Skeletal muscle tissue (tissue), 4 donors: ENCODE results near the gene DBN1. TPM values are rescaled to one million over a fixed set of nuclear protein-coding genes. Genes with fewer than 3 reads are reported as not detected.
A peak's percentile ranks its signal among the peaks of the same experiment; 100 is the strongest.

Experiments used
- H3K27ac ChIP-seq: one replicate; pipeline ENCODE4 v1.7.0; 2013; ENCODE audit warnings: mild to moderate bottlenecking, low read depth, low read length, inconsistent platforms
- H3K27me3 ChIP-seq, 3 donors: one replicate each; pipeline ENCODE4 v1.7.0; 2013; ENCODE audit warnings: low read length in 3 of 3; ENCODE audit not compliant: control insufficient read depth in 3 of 3, insufficient read depth in 3 of 3
- H3K36me3 ChIP-seq, 3 donors: one replicate each; pipeline ENCODE4 v1.7.0; 2013; ENCODE audit warnings: low read length in 3 of 3; ENCODE audit not compliant: control insufficient read depth in 3 of 3, insufficient read depth in 3 of 3
- H3K4me1 ChIP-seq, 3 donors: one replicate each; pipeline ENCODE4 v1.7.0; 2013; ENCODE audit warnings: low read length in 3 of 3, mild to moderate bottlenecking in 3 of 3; ENCODE audit not compliant: control insufficient read depth in 3 of 3, insufficient read depth in 3 of 3
- H3K4me3 ChIP-seq, 3 donors: one replicate each; pipeline ENCODE4 v1.7.0; 2013; ENCODE audit warnings: low read length in 3 of 3
- H3K9ac ChIP-seq, 3 donors: one replicate each; pipeline ENCODE4 v1.7.0; 2013; ENCODE audit warnings: low read length in 3 of 3, mild to moderate bottlenecking in 3 of 3, moderate library complexity in 2 of 3, low read depth in 1 of 3
- H3K9me3 ChIP-seq, 3 donors: one replicate each; pipeline ENCODE4 v1.7.0; 2013; ENCODE audit warnings: low read length in 3 of 3; ENCODE audit not compliant: control insufficient read depth in 3 of 3
- total RNA-seq: library from RNA; depleted of rRNA; stranded (reverse); fragments of >200 nt; gene quantifications from one replicate; pipeline ENCODE4 v1.2.3, GENCODE V29; 2014
- donor health status: Osteomylitis.

DBN1 gene
- total RNA-seq, 1 donor from 2014 or later, result 108 TPM

- H3K36me3 ChIP-seq, result peaks cover 6 to 15% (median 14%) of the 10 kb centered on the region in 3 donors
- no peak overlapping the region for H3K9ac ChIP-seq
These were observed 4.5 kb downstream of the DBN1 start for GRCh38 chr5:177468685-177469628.

DNA sequence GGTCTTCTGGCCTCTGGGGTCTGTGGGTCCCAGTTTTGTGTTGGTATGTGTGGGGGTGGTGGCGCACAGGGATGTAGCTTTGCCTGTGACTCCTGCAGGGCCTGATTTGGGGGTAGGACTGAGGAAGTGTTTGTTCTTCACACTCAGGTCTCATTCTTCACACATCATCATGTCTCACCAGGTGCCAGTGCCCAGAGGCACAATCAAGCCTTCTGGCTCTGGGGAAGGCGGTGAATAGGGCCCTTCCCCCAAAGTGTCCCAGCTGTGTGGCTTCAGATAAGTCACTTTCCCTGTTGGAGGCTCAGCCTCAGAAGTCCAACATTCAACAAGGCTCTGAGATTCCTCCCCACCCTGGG lies 5.1 kb downstream of the DBN1 start:
- Histone ChIP-seq H3K36me3 (peaks cover 6 to 15% (median 14%) of the 10 kb centered on the region in 3 donors), H3K9ac (no peak overlapping the region), H3K4me1 (peaks cover 24 to 35% (median 34%) of the 10 kb centered on the region in 3 donors), H3K9me3 (no peaks in the 10 kb centered on the region), H3K4me3 (no peak overlapping the region), H3K27ac (no peak overlapping the region), H3K27me3 (no peaks in the 10 kb centered on the region)

More at GRCh38 chr5:177468685-177469628, 4.5 kb downstream of the DBN1 start:
- Histone ChIP-seq H3K4me3 (no peak overlapping the region), H3K4me1 (peaks cover 26 to 36% (median 34%) of the 10 kb centered on the region in 3 donors), H3K9me3 (no peaks in the 10 kb centered on the region), H3K27ac (no peak overlapping the region), H3K27me3 (peaks cover 0 to under 1% (median 0%) of the 10 kb centered on the region in 3 donors)

- H3K4me3 ChIP-seq, result no peak overlapping the region
- peaks cover 6 to 15% (median 14%) of the 10 kb centered on the region in 3 donors for H3K36me3 ChIP-seq
- H3K9ac ChIP-seq, result no peak overlapping the region
- no peaks in the 10 kb centered on the region for H3K9me3 ChIP-seq
- H3K4me1 ChIP-seq, result peaks cover 24 to 34% (median 31%) of the 10 kb centered on the region in 3 donors
- no peaks in the 10 kb centered on the region for H3K27me3 ChIP-seq
- no peak overlapping the region for H3K27ac ChIP-seq
These were observed 6.0 kb downstream of the DBN1 start for GRCh38 chr5:177467436-177467835.

GRCh38 chr5:177466861-177467260 lies 6.6 kb downstream of the DBN1 start:
- no peak overlapping the region for H3K4me3 ChIP-seq
- peaks cover 6 to 15% (median 14%) of the 10 kb centered on the region in 3 donors for H3K36me3 ChIP-seq
- H3K9me3 ChIP-seq, result no peaks in the 10 kb centered on the region
- H3K9ac ChIP-seq, result no peak overlapping the region
- H3K4me1 ChIP-seq, result peaks cover 20 to 29% (median 25%) of the 10 kb centered on the region in 3 donors
- H3K27me3 ChIP-seq, result no peaks in the 10 kb centered on the region
- H3K27ac ChIP-seq, result no peak overlapping the region

DNA sequence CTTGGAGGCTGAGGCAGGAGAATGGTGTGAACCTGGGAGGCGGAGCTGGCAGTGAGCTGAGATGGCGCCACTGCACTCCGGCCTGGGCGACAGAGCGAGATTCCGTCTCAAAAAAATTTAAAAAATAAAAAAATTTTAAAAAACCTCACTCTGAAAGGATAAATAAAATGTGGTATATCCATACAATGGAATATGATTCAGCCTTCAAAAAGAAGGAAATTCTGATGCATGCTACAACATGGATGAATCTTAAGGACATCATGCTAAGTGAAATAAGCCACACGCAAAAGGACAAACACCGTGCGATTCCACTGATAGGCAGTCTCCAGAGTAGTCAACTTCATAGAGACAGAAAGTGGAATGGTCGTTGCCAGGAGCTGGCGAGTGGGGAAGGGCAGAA lies 8.4 kb downstream of the DBN1 start:
- Histone ChIP-seq H3K9me3 (no peaks in the 10 kb centered on the region), H3K9ac (no peak overlapping the region), H3K27me3 (no peaks in the 10 kb centered on the region), H3K27ac (no peak overlapping the region), H3K36me3 (peaks cover 10 to 15% (median 14%) of the 10 kb centered on the region in 3 donors), H3K4me1 (peaks cover 7 to 13% (median 7%) of the 10 kb centered on the region in 3 donors), H3K4me3 (no peak overlapping the region)

- no peaks in the 10 kb centered on the region for H3K27me3 ChIP-seq
- H3K27ac ChIP-seq, result peak overlapping the region; percentile 62
- H3K4me3 ChIP-seq, result no peak overlapping the region
- peaks cover 0 to 7% (median 4%) of the 10 kb centered on the region in 3 donors for H3K4me1 ChIP-seq
- H3K9me3 ChIP-seq, result no peaks in the 10 kb centered on the region
- no peak overlapping the region for H3K9ac ChIP-seq
- H3K36me3 ChIP-seq, result peaks cover 13 to 20% (median 14%) of the 10 kb centered on the region in 3 donors
These were observed 11.3 kb downstream of the DBN1 start for GRCh38 chr5:177462021-177462670.

DNA sequence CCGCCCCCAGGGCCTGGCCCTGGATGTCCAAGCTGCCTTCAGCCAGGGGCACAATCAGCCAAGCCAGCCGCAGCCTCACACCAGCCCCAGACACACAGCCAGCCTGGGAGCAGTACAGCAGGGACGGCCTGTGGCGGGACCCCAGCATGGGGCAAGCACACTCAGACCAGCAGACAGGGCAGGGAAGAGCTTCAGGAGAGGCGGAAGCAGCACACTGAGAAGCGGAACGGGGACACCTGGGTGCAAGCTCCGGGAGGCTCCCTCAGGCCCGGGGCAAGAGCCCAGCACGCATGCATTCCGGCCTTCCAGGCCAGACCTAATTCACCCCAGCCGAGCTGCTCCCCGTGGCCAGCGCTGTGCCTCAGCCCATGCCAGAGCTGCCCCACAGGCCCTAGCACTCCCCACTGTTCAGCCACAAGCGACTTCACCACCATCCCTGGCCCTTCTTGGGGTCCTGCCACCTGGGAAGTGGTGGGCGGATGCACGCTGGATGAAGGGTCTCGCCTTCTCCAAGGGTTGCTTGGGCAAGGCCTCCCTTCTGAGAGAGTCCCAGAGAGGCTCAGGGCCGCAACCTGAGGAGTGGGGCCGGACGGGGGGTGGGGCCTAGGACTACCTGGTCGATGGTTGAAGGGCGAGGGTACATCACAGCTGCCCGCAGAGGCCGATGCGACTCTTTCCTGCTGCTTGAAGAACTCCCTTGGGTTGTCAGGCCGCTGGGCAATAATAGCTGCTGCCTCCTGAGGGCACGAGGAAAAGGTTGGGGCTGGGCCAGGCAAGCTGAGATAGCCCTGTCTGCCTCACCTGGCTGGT lies 13.4 kb downstream of the DBN1 start:
- H3K9ac ChIP-seq, result no peak overlapping the region
- H3K27me3 ChIP-seq, result no peaks in the 10 kb centered on the region
- no peaks in the 10 kb centered on the region for H3K9me3 ChIP-seq
- H3K27ac ChIP-seq, result no peak overlapping the region
- H3K36me3 ChIP-seq, result peaks cover 0 to 6% (median 6%) of the 10 kb centered on the region in 3 donors
- H3K4me1 ChIP-seq, result peaks cover 14 to 22% (median 16%) of the 10 kb centered on the region in 3 donors
- H3K4me3 ChIP-seq, result no peak overlapping the region

GRCh38 chr5:177459357-177459756 lies 14.1 kb downstream of the DBN1 start:
- Histone ChIP-seq H3K4me3 (no peak overlapping the region), H3K9ac (no peak overlapping the region), H3K27ac (no peak overlapping the region), H3K9me3 (no peaks in the 10 kb centered on the region), H3K4me1 (peaks cover 16 to 25% (median 19%) of the 10 kb centered on the region in 3 donors), H3K27me3 (no peaks in the 10 kb centered on the region), H3K36me3 (peaks cover 0 to 6% (median 6%) of the 10 kb centered on the region in 3 donors)

- no peak overlapping the region for H3K27ac ChIP-seq
- no peak overlapping the region for H3K4me3 ChIP-seq
- no peaks in the 10 kb centered on the region for H3K9me3 ChIP-seq
- H3K36me3 ChIP-seq, result peaks cover 0 to 6% (median 6%) of the 10 kb centered on the region in 3 donors
- H3K9ac ChIP-seq, result no peak overlapping the region
- peaks cover 0 to 1% (median 0%) of the 10 kb centered on the region in 3 donors for H3K27me3 ChIP-seq
- H3K4me1 ChIP-seq, result peaks cover 20 to 29% (median 23%) of the 10 kb centered on the region in 3 donors
These were observed 14.5 kb downstream of the DBN1 start for GRCh38 chr5:177458912-177459350.
